ENCODE measurements around the gene KSR1. TPM values are rescaled to one million over a fixed set of nuclear protein-coding genes. Genes with fewer than 3 reads are reported as not detected.

KSR1 gene
- total and polyA plus RNA-seq, 11 donors = 6.1 to 31.1 (median 7.5) TPM

- 25 to 59% (median 44%) methylated on average over 12 to 14 of the region's 14 CpGs for WGBS, 4 donors
- peak overlapping the region in 11 of 12 donors; percentile 41 to 87 (median 70) for H3K27ac ChIP-seq
- DNase-seq = peak in 1 of 5 donors; percentile 46
- peak overlapping the region in 3 of 12 donors; percentile 0 to 67 (median 64) for H3K4me3 ChIP-seq
- H3K4me1 ChIP-seq = peaks cover 5 to 56% (median 25%) of the 10 kb centered on the region in 12 donors
- intact Hi-C loops (cut with DNase I) = no loop called here
- no peaks in the 10 kb centered on the region for H3K27me3 ChIP-seq
- no peaks in the 10 kb centered on the region for H3K9me3 ChIP-seq
- H3K36me3 ChIP-seq = peaks cover 0 to under 1% (median 0%) of the 10 kb centered on the region in 9 donors
- ATAC-seq = peak; percentile 18 to 39 (median 29)
- TF ChIP-seq CTCF (IDR thresholded peaks at IDR 0.05) (no peak), POLR2A (IDR thresholded peaks at IDR 0.05) (no peak)
These were observed 177.2 kb downstream of the KSR1 start for GRCh38 chr17:27633312-27634025.

- H3K27me3 ChIP-seq = no peaks in the 10 kb centered on the region
- H3K9me3 ChIP-seq = no peaks in the 10 kb centered on the region
- H3K4me3 ChIP-seq = peak overlapping the region in 1 of 12 donors; percentile 67
- peaks cover 0 to 5% (median 0%) of the 10 kb centered on the region in 9 donors for H3K36me3 ChIP-seq
- no peak for TF ChIP-seq POLR2A (IDR thresholded peaks at IDR 0.05)
- TF ChIP-seq CTCF (IDR thresholded peaks at IDR 0.05) = no peak
- H3K27ac ChIP-seq = peak overlapping the region in 9 of 12 donors; percentile 49 to 87 (median 73)
- peaks cover 5 to 56% (median 25%) of the 10 kb centered on the region in 12 donors for H3K4me1 ChIP-seq
- intact Hi-C loops (cut with DNase I) = no loop called here
- DNase-seq = no peak
- ATAC-seq = no peak
- 93 to 96% (median 96%) methylated on average over 1 of the region's 1 CpG for WGBS, 4 donors
These were observed 177.7 kb downstream of the KSR1 start for GRCh38 chr17:27634026-27634335.

- no peak for ATAC-seq
These were observed 178.5 kb downstream of the KSR1 start for GRCh38 chr17:27634776-27635175.

More at GRCh38 chr17:27634776-27635175, 178.5 kb downstream of the KSR1 start:
- WGBS, 4 donors = 89 to 93% (median 91%) methylated on average over 2 of the region's 2 CpGs
- no peak overlapping the region for H3K4me3 ChIP-seq
- TF ChIP-seq POLR2A (IDR thresholded peaks at IDR 0.05) (no peak), CTCF (IDR thresholded peaks at IDR 0.05) (no peak)
- H3K4me1 ChIP-seq = peaks cover 5 to 56% (median 25%) of the 10 kb centered on the region in 12 donors
- no peaks in the 10 kb centered on the region for H3K9me3 ChIP-seq
- DNase-seq = no peak
- no peaks in the 10 kb centered on the region for H3K27me3 ChIP-seq
- peaks cover 0 to 13% (median 3%) of the 10 kb centered on the region in 9 donors for H3K36me3 ChIP-seq
- peak overlapping the region in 1 of 12 donors; percentile 87 for H3K27ac ChIP-seq
- intact Hi-C loops (cut with DNase I) = no loop called here
